ENCODE measurements around the gene ITGA2B.
A peak's percentile ranks its signal among the peaks of the same experiment; 100 is the strongest.
"Not testable (repeated sequence)": the region's sequence is repeated elsewhere in the genome, so short reads cannot be mapped to it uniquely, and the experiment has no call there.

ITGA2B gene

DNA sequence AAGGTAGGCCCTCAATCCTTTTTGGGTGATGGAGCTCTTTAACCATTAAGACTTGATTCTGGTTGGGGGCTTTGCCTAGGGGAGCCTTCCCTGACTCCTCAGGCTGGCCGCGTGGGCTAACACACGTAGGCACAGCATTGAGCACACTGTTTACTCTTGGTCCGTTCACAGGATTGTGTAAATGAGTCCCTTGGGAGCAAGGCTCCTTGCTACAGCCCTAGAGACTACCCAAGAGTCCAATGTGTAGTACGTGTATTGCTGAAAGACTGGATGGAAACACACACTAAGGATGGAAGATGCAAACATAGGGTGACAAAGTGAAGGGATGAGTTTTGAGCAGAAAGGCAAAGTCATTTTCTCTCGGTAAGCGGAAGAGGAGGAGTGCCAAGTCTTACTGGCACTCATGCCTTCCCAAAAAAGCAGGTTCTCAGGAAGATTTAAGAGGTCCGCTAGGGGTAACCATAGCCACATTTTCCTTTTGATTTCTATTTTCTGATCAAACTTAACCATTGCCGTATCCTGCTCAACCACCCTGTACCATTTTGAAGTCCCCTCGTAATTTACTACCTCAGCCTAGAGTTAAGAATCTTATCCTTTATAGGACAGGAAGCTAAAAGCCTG, 911 bp upstream of the ITGA2B start:
- DNase-seq, result no peak

DNA sequence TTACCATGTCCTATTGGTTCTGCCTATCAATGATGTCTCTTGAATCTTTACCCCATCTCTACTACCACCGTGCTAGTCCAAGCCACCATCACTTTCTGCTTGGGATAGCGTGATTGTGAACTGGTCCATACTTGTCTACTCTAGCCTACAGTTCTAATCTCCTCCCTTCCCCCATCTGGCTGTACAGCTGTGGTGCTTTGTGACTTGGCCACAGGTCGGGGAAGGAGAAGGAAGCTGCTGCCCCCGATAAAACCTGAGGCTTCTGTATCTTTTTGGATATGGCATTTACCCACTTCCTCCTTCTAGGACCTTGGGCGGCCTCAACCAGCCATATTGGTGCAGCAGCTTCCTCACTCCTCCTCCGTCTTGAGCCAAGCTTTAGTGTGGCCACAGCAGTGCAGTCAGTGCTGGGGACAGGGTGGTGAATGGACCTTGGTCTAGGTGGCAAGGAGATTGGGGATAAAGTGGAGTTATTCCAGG, 314 bp upstream of the ITGA2B start:
- no peak for DNase-seq

- DNase-seq, result no peak
Observed at GRCh38 chr17:44387804-44388203, 1.6 kb downstream of the ITGA2B start.

DNA sequence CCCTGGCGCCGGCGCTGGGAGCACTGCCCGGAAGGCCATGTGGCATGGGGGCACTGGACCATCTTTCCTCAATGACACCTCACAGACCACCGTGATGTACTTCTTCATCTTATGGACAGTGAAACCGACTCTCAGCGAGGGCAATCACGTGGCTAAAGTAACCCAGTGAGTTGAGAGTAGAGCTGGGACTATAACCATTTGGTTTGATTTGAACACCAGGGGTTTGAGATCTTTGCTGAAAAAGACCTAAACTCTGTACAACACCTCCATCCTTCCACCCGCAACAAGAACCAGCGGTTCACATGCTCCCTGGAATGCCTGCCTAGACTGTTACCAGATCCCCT, 3.3 kb downstream of the ITGA2B start:
- DNase-seq, result no peak

GRCh38 chr17:44385287-44386181, 3.9 kb downstream of the ITGA2B start:
- peak in 1 of 2 experiments; percentile 72 for DNase-seq

DNA sequence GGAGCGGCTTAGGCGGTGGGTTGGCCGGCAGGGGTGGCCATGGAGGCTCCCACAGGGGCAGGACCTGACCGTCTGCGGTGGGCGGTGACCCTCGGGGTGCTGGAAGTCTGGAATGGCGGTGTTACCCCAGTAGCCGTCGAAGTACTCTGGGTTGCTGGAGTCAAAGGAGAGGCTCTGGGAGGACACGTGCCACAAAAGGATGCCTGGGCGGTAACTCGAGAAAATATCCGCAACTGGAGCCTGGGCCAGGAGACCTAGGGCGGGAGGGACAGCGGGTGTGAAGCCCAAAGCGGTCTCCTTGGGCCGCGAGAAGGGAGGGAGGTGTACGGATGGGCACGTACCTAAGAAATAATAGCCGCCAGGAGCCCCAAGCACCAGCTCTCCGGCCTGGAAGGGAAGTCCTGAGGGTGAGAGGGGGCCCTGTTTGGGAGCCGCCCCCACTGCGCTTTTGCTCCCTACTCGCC, 4.6 kb downstream of the ITGA2B start:
- no peak for DNase-seq

- DNase-seq, result no peak
Observed at GRCh38 chr17:44384281-44384822, 5.1 kb downstream of the ITGA2B start.

DNA sequence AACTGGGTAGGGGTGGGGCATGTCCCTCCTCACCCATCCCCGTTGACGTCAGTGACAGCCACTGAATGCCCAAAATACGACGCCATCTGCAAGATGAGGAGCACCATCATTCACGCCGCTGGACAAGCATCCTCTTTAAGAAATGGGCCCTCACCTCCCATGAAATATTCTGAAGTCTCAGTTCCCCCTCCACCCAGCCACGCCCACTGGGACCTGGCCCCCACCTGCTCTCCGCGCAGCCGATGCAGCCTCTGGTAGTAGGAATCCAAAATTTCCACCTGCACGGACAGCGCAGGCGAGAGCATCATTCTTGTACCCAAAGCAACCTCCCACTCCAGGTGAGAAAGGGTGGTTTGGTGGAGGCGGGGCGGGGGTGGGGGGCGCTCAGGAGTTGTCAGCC, 5.6 kb downstream of the ITGA2B start:
- DNase-seq, result no peak

- no peak for DNase-seq
Observed at GRCh38 chr17:44383363-44383762, 6.1 kb downstream of the ITGA2B start.

DNA sequence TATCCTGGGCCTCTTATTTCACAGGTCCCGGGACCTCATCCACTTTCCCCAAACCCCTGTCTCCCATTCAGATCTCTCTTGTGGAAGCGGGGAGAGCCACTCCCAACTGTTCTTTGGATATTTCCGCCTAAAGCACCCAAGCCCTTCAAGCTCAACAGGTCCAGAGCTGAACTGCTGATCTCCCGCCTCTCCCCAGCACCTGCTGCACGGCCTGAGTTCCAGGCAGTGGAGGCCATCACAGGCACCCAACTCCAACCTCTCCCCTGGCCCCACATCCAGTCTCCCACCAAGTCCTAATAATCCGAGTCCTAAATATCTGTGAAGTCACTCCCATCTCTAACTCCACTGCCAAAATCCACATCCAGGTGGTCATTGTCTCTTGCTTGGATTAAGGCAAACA, 6.5 kb downstream of the ITGA2B start:
- DNase-seq, result no peak

- DNase-seq, result no peak
Observed at GRCh38 chr17:44381810-44382305, 7.6 kb downstream of the ITGA2B start.

DNA sequence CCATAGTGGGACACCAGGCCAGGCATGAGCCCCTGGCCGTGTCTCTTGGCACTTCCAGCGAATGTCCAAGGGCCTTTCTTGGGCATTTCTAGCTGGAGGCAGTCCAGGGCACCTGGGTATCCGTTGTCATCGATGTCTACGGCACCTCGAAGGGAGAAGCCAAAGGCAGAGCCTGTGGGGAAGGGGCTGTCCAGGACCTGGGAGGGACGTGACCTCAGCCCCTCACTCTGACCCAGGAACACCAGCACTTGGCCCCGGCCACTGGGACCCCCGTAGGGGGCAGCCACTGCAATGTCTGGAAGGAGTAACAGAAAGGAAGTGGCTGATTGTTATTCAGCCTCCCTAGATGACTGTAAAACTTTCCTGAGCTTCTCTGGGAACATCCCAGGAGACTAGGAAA, 8.7 kb downstream of the ITGA2B start:
- no peak for DNase-seq

DNA sequence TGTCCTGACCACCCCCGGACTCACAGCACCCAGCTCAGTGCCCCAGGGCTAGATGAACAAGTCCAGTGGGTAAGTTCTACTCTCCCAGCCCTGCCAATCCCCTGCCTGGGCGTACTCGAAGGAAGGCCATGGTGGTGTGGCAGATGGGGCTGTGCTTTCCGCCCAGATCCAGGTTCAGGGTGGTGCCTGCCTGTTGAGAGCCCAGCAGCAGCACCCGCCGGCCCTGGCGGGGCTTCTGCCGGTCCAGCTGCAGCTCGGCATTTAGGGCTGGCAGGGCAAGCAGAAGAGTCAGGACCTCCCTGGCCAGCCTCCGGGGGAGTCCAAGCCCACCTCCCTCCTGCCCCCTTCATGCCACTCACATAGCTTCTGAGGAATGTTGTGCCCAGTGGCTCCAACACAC, 9.6 kb downstream of the ITGA2B start:
- no peak for DNase-seq

DNA sequence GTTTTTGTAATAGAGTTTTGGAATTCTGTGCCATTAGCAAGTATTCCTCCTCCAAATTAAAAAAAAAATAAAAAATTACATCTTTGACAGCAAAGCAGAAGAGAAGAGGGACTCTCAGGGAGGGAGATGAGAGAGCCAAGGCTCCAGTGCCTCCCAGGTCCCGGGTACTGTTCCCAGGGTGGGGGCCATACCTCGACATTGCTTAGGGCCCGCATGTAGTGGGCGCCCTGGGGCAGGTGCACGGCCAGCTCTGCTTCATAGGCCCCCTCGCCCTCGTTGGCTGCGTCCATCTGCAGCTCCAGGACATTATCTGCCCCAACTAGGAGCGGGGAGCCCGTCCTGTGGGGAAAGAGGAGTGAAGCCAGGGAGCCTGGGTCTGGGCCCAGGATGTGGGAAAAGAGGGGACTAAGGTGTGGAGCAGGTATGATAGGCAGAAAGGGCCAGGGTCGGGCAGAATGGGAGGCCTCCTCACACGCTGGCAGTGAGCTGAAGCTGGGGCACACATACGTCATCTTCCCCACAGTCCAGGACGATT, 11.2 kb downstream of the ITGA2B start:
- no peak for DNase-seq

GRCh38 chr17:44376779-44377178, 12.7 kb downstream of the ITGA2B start:
- DNase-seq, result no peak

DNA sequence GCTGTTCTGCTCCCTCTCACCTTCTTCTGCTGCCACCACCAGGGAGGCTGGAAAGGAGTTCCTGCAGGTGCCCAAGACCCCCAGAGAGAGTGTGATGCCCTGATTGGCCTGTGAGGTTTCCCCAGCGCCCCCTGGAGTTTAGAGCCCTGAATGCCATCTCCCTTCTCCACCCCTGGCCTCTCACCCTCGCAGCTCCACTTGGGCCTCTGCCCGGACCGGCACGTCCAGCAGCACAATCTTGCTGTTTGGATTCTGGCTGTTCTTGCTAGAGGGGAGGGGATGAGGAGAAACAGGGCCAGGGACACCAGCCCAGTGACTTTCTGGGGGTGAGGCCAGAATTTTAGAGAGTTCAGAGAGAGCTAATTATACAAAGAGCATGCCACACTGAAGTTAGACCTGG, 13.3 kb downstream of the ITGA2B start:
- no peak for DNase-seq

DNA sequence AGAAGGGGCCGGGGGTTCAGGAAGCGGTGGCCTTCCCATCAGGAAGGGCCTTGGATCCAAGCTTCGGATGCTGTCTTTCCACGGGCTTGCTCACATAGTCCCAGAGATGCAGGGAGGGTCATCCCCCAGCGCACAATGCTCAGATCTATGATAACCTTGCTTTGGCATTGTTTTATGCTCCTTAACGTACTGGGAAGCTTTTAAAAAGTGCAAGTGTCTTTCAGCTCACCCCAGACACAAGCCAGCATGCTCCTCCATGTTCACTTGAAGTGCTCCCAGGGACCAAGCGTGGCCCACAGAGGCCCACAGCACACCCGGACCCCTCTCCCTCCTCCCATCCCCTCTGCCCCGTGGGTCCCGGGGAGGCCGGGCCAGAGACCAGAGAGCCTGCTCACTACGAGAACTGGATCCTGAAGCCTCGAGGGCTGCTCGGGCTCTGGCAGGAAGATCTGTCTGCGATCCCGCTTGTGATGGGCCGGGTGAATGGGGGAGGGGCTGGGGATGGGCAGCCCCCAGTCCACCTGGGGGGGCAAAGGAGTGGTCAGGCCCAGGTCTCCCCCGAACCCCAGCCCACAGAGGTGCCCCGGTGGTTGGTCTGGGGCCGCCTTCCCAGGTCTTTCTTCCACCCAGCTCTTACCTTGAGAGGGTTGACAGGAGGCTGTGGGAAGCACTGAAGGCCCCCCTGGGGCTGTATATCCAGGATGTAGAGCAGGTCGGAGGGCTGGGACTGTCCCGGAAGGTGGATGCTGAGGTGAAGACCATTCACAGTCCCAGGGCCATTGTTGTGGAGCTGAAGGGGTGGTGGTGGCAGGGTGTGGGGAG, 14.0 kb downstream of the ITGA2B start:
- no peak for DNase-seq

- no peak for DNase-seq
Observed at GRCh38 chr17:44374306-44375195, 14.9 kb downstream of the ITGA2B start.

GRCh38 chr17:44372036-44372435, 17.4 kb downstream of the ITGA2B start:
- DNase-seq, result no peak

- not testable (repeated sequence) for DNase-seq
Observed at GRCh38 chr17:44369414-44370023, 19.9 kb downstream of the ITGA2B start.
